Lung (tissue), 12 donors: ENCODE results near the gene C10orf120. TPM values are rescaled to one million over a fixed set of nuclear protein-coding genes. Genes with fewer than 3 reads are reported as not detected.

Source experiments
- ATAC-seq: fragments of 200-7000 bp; cut with Tn5 transposase; one replicate; pipeline ENCODE4 v1.9.1; 2020; ENCODE audit warnings: moderate number of reproducible peaks; ENCODE audit not compliant: insufficient read depth, low FRiP score
- DNase-seq, 3 donors: peaks; one replicate each; pipeline ENCODE4 v3.0.0-alpha.2; 2013 to 2017
- H3K27ac ChIP-seq, 2 donors: one replicate each; pipeline ENCODE4 v1.5.1; 2013; ENCODE audit warnings: mild to moderate bottlenecking in 2 of 2, moderate library complexity in 2 of 2, control low read depth in 1 of 2, inconsistent platforms in 1 of 2, low read depth in 1 of 2, low read length in 1 of 2
- H3K27me3 ChIP-seq, 3 donors: one replicate each; pipeline ENCODE4 v1.5.1; 2013; ENCODE audit warnings: low read length in 2 of 3; ENCODE audit not compliant: control insufficient read depth in 3 of 3, insufficient read depth in 3 of 3
- H3K36me3 ChIP-seq, 4 donors: one replicate each; pipeline ENCODE4 v1.5.1; 2013; ENCODE audit warnings: low read length in 4 of 4, mild to moderate bottlenecking in 1 of 4, moderate library complexity in 1 of 4; ENCODE audit not compliant: control insufficient read depth in 4 of 4, insufficient read depth in 4 of 4
- H3K4me1 ChIP-seq, 5 donors: one replicate each; pipeline ENCODE4 v1.5.1; 2013; ENCODE audit warnings: low read length in 5 of 5, mild to moderate bottlenecking in 2 of 5, moderate library complexity in 1 of 5; ENCODE audit not compliant: control insufficient read depth in 5 of 5, insufficient read depth in 5 of 5
- H3K4me3 ChIP-seq: one replicate; pipeline ENCODE4 v1.5.1; 2013; ENCODE audit warnings: mild to moderate bottlenecking, control low read depth, moderate library complexity
- H3K9ac ChIP-seq, 2 donors: one replicate each; pipeline ENCODE4 v1.5.1; 2013; ENCODE audit warnings: low read length in 2 of 2, control low read depth in 1 of 2; ENCODE audit not compliant: insufficient read depth in 1 of 2
- H3K9me3 ChIP-seq, 4 donors: one replicate each; pipeline ENCODE4 v1.5.1; 2013; ENCODE audit warnings: low read length in 3 of 4, mild to moderate bottlenecking in 1 of 4, moderate library complexity in 1 of 4; ENCODE audit not compliant: control insufficient read depth in 4 of 4, insufficient read depth in 3 of 4
- WGBS, 2 donors: extraction: QIAGEN DNeasy Blood & Tissue Kit; methylation state at CpG; one replicate each; pipeline ENCODE4 v1.1.7; 2013; 5-methylcytosine and 5-hydroxymethylcytosine counted together
- polyA plus RNA-seq, 2 donors: library from polyadenylated mRNA; stranded (reverse); fragments of 200-250 nt; gene quantifications; one replicate each; pipeline ENCODE4 v1.2.1, GENCODE V29; 2013
- total RNA-seq, 2 donors: library from RNA; depleted of rRNA in 1 of 2; stranded (reverse); fragments of >200 nt in 1 of 2; gene quantifications; one replicate each; pipeline ENCODE4 v1.2.1, GENCODE V29; 2014 to 2021
- TF ChIP-seq, protein P1 (sequence below): IDR thresholded peaks from 2 replicates; pipeline ENCODE4 v1.5.1; 2012; ENCODE audit warnings: mild to moderate bottlenecking; ENCODE audit errors: control extremely low read depth, extremely low read depth
- donor health status: control.
- donor health status: control.
- donor health status: Bipolar disorder and iron deficiency.
- donor health status: healthy.
- donor health status: DM: yes; HTN: yes; CAD: no.

Gene C10orf120
- total and polyA plus RNA-seq, 4 donors: not detected

DNA sequence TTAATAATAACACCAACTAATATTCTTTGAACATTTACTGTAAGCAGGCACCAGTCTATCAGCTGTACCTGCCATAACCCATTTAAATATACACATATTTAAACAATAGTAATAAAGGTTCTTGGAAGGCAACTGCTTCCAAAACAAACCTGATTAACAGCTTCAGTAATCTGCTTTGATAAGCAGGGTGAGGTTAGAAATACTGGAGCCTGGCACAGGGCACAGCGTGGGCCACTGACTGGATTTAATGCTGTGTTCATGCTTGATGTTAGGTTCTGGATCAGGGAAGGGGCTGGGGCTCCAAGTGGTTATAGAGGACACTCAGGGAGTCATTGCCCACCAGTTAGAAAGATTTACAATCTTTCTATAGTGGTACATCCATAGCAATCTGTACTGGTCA lies 10.9 kb upstream of the C10orf120 start:
- 76 to 86% methylated on average over 1 of the region's 1 CpG for WGBS, 2 donors
- no peak for ATAC-seq
- TF ChIP-seq, protein P1, sequence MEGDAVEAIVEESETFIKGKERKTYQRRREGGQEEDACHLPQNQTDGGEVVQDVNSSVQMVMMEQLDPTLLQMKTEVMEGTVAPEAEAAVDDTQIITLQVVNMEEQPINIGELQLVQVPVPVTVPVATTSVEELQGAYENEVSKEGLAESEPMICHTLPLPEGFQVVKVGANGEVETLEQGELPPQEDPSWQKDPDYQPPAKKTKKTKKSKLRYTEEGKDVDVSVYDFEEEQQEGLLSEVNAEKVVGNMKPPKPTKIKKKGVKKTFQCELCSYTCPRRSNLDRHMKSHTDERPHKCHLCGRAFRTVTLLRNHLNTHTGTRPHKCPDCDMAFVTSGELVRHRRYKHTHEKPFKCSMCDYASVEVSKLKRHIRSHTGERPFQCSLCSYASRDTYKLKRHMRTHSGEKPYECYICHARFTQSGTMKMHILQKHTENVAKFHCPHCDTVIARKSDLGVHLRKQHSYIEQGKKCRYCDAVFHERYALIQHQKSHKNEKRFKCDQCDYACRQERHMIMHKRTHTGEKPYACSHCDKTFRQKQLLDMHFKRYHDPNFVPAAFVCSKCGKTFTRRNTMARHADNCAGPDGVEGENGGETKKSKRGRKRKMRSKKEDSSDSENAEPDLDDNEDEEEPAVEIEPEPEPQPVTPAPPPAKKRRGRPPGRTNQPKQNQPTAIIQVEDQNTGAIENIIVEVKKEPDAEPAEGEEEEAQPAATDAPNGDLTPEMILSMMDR: no peak

DNA sequence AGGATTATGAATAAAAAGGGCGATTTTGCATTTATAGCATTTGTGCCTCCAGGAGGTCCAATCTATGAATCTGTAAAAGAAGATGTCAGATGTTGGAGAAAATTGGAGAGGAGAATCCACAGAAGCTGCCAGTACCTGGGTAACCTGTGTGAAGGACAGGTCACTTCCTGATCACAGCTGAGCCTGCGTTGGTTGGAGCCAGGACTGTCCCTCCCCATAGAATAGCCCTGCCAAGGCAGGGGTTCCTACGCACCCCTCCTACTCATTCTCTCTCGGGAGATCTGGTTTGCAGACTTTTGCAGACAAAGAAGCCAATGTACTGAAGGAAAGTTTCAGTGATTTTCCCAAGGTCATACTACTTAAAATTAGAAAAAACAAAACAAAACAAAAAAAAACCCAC lies 10.3 kb upstream of the C10orf120 start:
- H3K27me3 ChIP-seq: no peaks in the 10 kb centered on the region
- TF ChIP-seq, protein P1: no peak
- no peak overlapping the region for H3K27ac ChIP-seq
- no peak for ATAC-seq
- H3K4me3 ChIP-seq: no peak overlapping the region
- WGBS, 2 donors: 69 to 76% methylated on average over 4 of the region's 4 CpGs
- no peak for DNase-seq
- H3K4me1 ChIP-seq: peaks cover 0 to 2% (median 0%) of the 10 kb centered on the region in 5 donors
- no peak overlapping the region for H3K9ac ChIP-seq
- H3K9me3 ChIP-seq: peaks cover 0 to 4% (median 0%) of the 10 kb centered on the region in 4 donors
- no peaks in the 10 kb centered on the region for H3K36me3 ChIP-seq

More for the DNA sequence above, 10.9 kb upstream of the C10orf120 start:
- Histone ChIP-seq H3K9ac (no peak overlapping the region), H3K27me3 (no peaks in the 10 kb centered on the region), H3K36me3 (no peaks in the 10 kb centered on the region), H3K27ac (no peak overlapping the region), H3K9me3 (peaks cover 0 to 4% (median 0%) of the 10 kb centered on the region in 4 donors), H3K4me1 (peaks cover 0 to 2% (median 0%) of the 10 kb centered on the region in 5 donors), H3K4me3 (no peak overlapping the region)
- DNase-seq: no peak

DNA sequence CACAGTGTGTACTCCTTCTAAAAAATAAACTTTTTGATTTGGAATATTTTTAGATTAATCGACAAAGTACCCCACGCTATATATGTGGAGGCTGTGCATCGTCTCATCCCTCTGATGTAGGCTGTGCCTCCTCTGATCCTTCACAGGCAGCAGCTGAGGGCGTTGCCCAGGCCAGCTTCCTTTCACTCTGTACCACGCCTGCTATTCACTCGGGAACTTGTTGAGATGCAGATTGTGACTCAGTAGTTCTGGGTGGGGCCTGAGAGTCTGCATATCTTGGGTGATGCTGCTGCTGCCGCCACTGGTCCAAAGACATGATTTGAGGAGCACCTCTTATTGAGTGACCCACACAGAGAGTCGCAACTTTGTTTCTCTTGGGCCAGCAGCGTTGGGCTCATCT lies 7.9 kb upstream of the C10orf120 start:
- DNase-seq: no peak
- Histone ChIP-seq H3K9ac (no peak overlapping the region), H3K36me3 (no peaks in the 10 kb centered on the region)

More for the DNA sequence above, 7.9 kb upstream of the C10orf120 start:
- Histone ChIP-seq H3K27me3 (no peaks in the 10 kb centered on the region), H3K4me1 (peaks cover 0 to 2% (median 0%) of the 10 kb centered on the region in 5 donors), H3K9me3 (peaks cover 0 to 4% (median 0%) of the 10 kb centered on the region in 4 donors), H3K27ac (no peak overlapping the region), H3K4me3 (no peak overlapping the region)
- 62 to 69% methylated on average over 9 of the region's 9 CpGs for WGBS, 2 donors
- TF ChIP-seq, protein P1: no peak
- no peak for ATAC-seq
